ENCODE results near the gene TDRKH. TPM values are rescaled to one million over a fixed set of nuclear protein-coding genes. Genes with fewer than 3 reads are reported as not detected.

TDRKH gene
- total and polyA plus RNA-seq, 2 experiments from 2014 or later, result 2.2 to 3.6 TPM

DNA sequence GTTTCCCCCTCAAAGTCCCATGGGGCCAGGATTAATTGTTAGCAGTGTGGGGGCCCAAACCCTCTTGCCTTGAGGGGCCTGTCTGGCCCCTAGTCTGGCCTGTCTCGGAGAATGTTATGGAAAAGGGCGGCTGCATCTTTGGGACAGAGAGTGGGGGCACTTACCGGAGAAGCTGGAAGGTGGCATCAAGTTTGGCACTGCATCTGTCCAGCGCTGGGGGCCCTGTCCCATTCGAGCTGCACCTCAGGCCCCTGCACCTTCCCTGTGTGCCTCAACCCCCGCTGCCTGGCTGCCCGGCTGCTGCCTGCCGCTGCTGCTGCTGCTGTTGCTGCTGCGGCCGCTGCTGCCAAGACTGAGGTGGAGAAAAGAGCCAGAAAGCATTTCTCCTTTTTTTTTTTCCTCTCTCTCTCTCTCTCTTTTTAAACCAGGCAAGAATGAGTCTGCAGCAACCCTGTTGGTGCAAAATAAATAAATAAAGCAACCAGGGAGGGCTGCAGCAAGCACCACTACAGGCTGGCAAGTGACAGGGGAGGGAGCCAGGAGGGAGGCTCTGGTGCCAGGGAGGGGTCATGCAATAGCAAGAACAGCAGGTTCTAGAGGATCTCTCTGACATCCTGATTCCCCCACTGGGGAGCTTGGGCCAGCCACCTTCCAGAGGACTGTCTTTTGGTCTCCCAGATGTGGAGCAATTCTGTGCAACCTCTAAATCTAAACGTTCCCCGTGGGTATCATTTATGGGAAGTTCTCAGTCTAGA, 14.9 kb upstream of the TDRKH start, which contains the start of gene LINGO4:
Gene LINGO4 (minus strand): TSS at position 354 of the 755 bp plus-strand sequence. CDS start 2,715 bp downstream, outside the sequence.
- H2AFZ ChIP-seq, result no peak within 1 kb of the TSS
- WGBS, 2 experiments (ENCODE audit: low coverage in 1 of 2, low lambda C conversion rate in 2 of 2, missing lambda C conversion rate in 2 of 2), result 47 to 52% methylated on average over 11 to 12 of the region's 12 CpGs
- no peak within 1 kb of the TSS for H3K4me2 ChIP-seq (ENCODE audit: unreplicated experiment)
- H3K4me3 ChIP-seq, result no peak within 1 kb of the TSS
- H4K20me1 ChIP-seq (ENCODE audit: insufficient read depth), result no peaks in the 10 kb centered on the region
- no peak for DNase-seq
- in situ Hi-C loops (cut with MboI), result no loop called here
- H3F3A ChIP-seq (ENCODE audit: insufficient read depth), result no peaks in the 10 kb centered on the region
- H3K4me1 ChIP-seq (ENCODE audit: insufficient read depth), result no peaks in the 10 kb centered on the region
- H3K9me2 ChIP-seq (ENCODE audit: insufficient read depth), result no peaks in the 10 kb centered on the region
- no peak within 1 kb of the TSS for H3K9ac ChIP-seq
- H3K27me3 ChIP-seq (replicated peaks; ENCODE audit: insufficient read depth), result peaks cover 36% of the 10 kb centered on the region
- no peak within 1 kb of the TSS for H3K27ac ChIP-seq
- H3K9me3 ChIP-seq (ENCODE audit: low read depth), result no peaks in the 10 kb centered on the region
- H3K36me3 ChIP-seq (ENCODE audit: low read depth), result no peaks in the 10 kb centered on the region
- no peak for TF ChIP-seq EZH2 (IDR thresholded peaks at IDR 0.05; ENCODE audit: insufficient read depth, poor library complexity, severe bottlenecking)
- no peak for TF ChIP-seq EZH2phosphoT487 (IDR thresholded peaks at IDR 0.05; ENCODE audit: insufficient read depth, low read depth)
- H3K79me2 ChIP-seq (ENCODE audit: insufficient read depth), result no peaks in the 10 kb centered on the region

- Histone ChIP-seq H4K20me1 (ENCODE audit: insufficient read depth) (no peaks in the 10 kb centered on the region), H2AFZ (no peak overlapping the region), H3F3A (ENCODE audit: insufficient read depth) (no peaks in the 10 kb centered on the region), H3K4me2 (ENCODE audit: unreplicated experiment) (no peak overlapping the region), H3K9me2 (ENCODE audit: insufficient read depth) (no peaks in the 10 kb centered on the region), H3K9me3 (ENCODE audit: low read depth) (no peaks in the 10 kb centered on the region), H3K4me1 (ENCODE audit: insufficient read depth) (no peaks in the 10 kb centered on the region), H3K27me3 (replicated peaks; ENCODE audit: insufficient read depth) (peaks cover 46% of the 10 kb centered on the region), H3K27ac (no peak overlapping the region), H3K4me3 (no peak overlapping the region), H3K79me2 (ENCODE audit: insufficient read depth) (no peaks in the 10 kb centered on the region), H3K9ac (no peak overlapping the region), H3K36me3 (ENCODE audit: low read depth) (no peaks in the 10 kb centered on the region)
- in situ Hi-C loops (cut with MboI), result no loop called here
- WGBS, 2 experiments (ENCODE audit: low coverage in 1 of 2, low lambda C conversion rate in 2 of 2, missing lambda C conversion rate in 2 of 2), result 88 to 100% methylated on average over 3 of the region's 3 CpGs
- no peak for DNase-seq
- TF ChIP-seq EZH2phosphoT487 (IDR thresholded peaks at IDR 0.05; ENCODE audit: insufficient read depth, low read depth) (no peak), EZH2 (IDR thresholded peaks at IDR 0.05; ENCODE audit: insufficient read depth, poor library complexity, severe bottlenecking) (no peak)
These were observed 13.6 kb upstream of the TDRKH start for GRCh38 chr1:151803915-151804314.

GRCh38 chr1:151803164-151803563, 12.9 kb upstream of the TDRKH start:
- DNase-seq, result no peak
- Histone ChIP-seq H3K9ac (no peak overlapping the region), H3K9me2 (ENCODE audit: insufficient read depth) (no peaks in the 10 kb centered on the region), H4K20me1 (ENCODE audit: insufficient read depth) (no peaks in the 10 kb centered on the region), H2AFZ (no peak overlapping the region), H3K9me3 (ENCODE audit: low read depth) (no peaks in the 10 kb centered on the region), H3K4me3 (no peak overlapping the region), H3K79me2 (ENCODE audit: insufficient read depth) (no peaks in the 10 kb centered on the region), H3K36me3 (ENCODE audit: low read depth) (no peaks in the 10 kb centered on the region), H3K4me1 (ENCODE audit: insufficient read depth) (no peaks in the 10 kb centered on the region), H3K27me3 (replicated peaks; ENCODE audit: insufficient read depth) (peaks cover 51% of the 10 kb centered on the region), H3F3A (ENCODE audit: insufficient read depth) (no peaks in the 10 kb centered on the region), H3K4me2 (ENCODE audit: unreplicated experiment) (no peak overlapping the region), H3K27ac (no peak overlapping the region)
- TF ChIP-seq EZH2phosphoT487 (IDR thresholded peaks at IDR 0.05; ENCODE audit: insufficient read depth, low read depth) (no peak), EZH2 (IDR thresholded peaks at IDR 0.05; ENCODE audit: insufficient read depth, poor library complexity, severe bottlenecking) (no peak)
- in situ Hi-C loops (cut with MboI), result no loop called here

GRCh38 chr1:151802372-151802771, 12.1 kb upstream of the TDRKH start:
- 66 to 77% methylated on average over 4 to 5 of the region's 5 CpGs for WGBS, 2 experiments (ENCODE audit: low coverage in 1 of 2, low lambda C conversion rate in 2 of 2, missing lambda C conversion rate in 2 of 2)

More at GRCh38 chr1:151802372-151802771, 12.1 kb upstream of the TDRKH start:
- Histone ChIP-seq H4K20me1 (ENCODE audit: insufficient read depth) (no peaks in the 10 kb centered on the region), H3K4me3 (no peak overlapping the region), H3K27ac (no peak overlapping the region), H3K9ac (no peak overlapping the region), H3K4me2 (ENCODE audit: unreplicated experiment) (no peak overlapping the region), H3F3A (ENCODE audit: insufficient read depth) (no peaks in the 10 kb centered on the region), H3K79me2 (ENCODE audit: insufficient read depth) (no peaks in the 10 kb centered on the region), H3K27me3 (replicated peaks; ENCODE audit: insufficient read depth) (peaks cover 48% of the 10 kb centered on the region), H3K9me2 (ENCODE audit: insufficient read depth) (no peaks in the 10 kb centered on the region), H3K4me1 (ENCODE audit: insufficient read depth) (no peaks in the 10 kb centered on the region), H3K36me3 (ENCODE audit: low read depth) (no peaks in the 10 kb centered on the region), H3K9me3 (ENCODE audit: low read depth) (no peaks in the 10 kb centered on the region), H2AFZ (no peak overlapping the region)
- TF ChIP-seq EZH2 (IDR thresholded peaks at IDR 0.05; ENCODE audit: insufficient read depth, poor library complexity, severe bottlenecking) (no peak), EZH2phosphoT487 (IDR thresholded peaks at IDR 0.05; ENCODE audit: insufficient read depth, low read depth) (no peak)
- in situ Hi-C loops (cut with MboI), result no loop called here
- DNase-seq, result no peak

All from GM23248 (cell line).